Kidney glomerular epithelial cell (primary cell): ENCODE results near the gene TCEAL8.
A peak's percentile ranks its signal among the peaks of the same experiment; 100 is the strongest.
"Not testable (repeated sequence)": the region's sequence is repeated elsewhere in the genome, so short reads cannot be mapped to it uniquely, and the experiment has no call there.

ENCODE experiments used
- DNase-seq: peaks from one replicate; lab custom pipeline; 2025; lab: John Stamatoyannopoulos, UW

TCEAL8 gene

GRCh38 chrX:103254921-103255493 is at the start of gene TCEAL8:
Gene TCEAL8 (minus strand): TSS chrX:103255155. CDS start chrX:103253979, 1,176 bp downstream.
- peak; percentile 16 for DNase-seq

GRCh38 chrX:103304705-103305104 is 49.8 kb upstream of the TCEAL8 start:
- no peak for DNase-seq

- no peak for DNase-seq
Observed at GRCh38 chrX:103293118-103293517, 38.2 kb upstream of the TCEAL8 start.

GRCh38 chrX:103279624-103280023 is 24.7 kb upstream of the TCEAL8 start:
- DNase-seq, result no peak

- DNase-seq, result no peak
Observed at GRCh38 chrX:103276581-103277002, 21.6 kb upstream of the TCEAL8 start, which contains the start of gene TCEAL5. Gene TCEAL5 (minus strand): TSS chrX:103276750. CDS start chrX:103274563, 2,187 bp downstream.

GRCh38 chrX:103275947-103276567 is 21.1 kb upstream of the TCEAL8 start:
- no peak for DNase-seq

- no peak for DNase-seq
Observed at GRCh38 chrX:103274284-103274683, 19.3 kb upstream of the TCEAL8 start.

GRCh38 chrX:103258275-103258674 is 3.3 kb upstream of the TCEAL8 start:
- DNase-seq, result no peak

- no peak for DNase-seq
Observed at GRCh38 chrX:103256651-103257050, 1.7 kb upstream of the TCEAL8 start.

GRCh38 chrX:103254171-103254824 is 657 bp downstream of the TCEAL8 start:
- DNase-seq, result peak; percentile 33

- DNase-seq, result no peak
Observed at GRCh38 chrX:103253608-103254007, 1.3 kb downstream of the TCEAL8 start.

- no peak for DNase-seq
Observed at GRCh38 chrX:103250977-103251376, 4.0 kb downstream of the TCEAL8 start.

- DNase-seq, result no peak
Observed at GRCh38 chrX:103249805-103250204, 5.2 kb downstream of the TCEAL8 start.

- no peak for DNase-seq
Observed at GRCh38 chrX:103248553-103248952, 6.4 kb downstream of the TCEAL8 start.

- no peak for DNase-seq
Observed at GRCh38 chrX:103240155-103240554, 14.8 kb downstream of the TCEAL8 start.

- DNase-seq, result no peak
Observed at GRCh38 chrX:103236296-103236695, 18.7 kb downstream of the TCEAL8 start.

GRCh38 chrX:103235608-103236007 is 19.3 kb downstream of the TCEAL8 start:
- DNase-seq, result not testable (repeated sequence)

GRCh38 chrX:103234869-103235268 is 20.1 kb downstream of the TCEAL8 start:
- no peak for DNase-seq

- DNase-seq, result no peak
Observed at GRCh38 chrX:103233263-103233662, 21.7 kb downstream of the TCEAL8 start.

GRCh38 chrX:103225918-103226317 is 29.0 kb downstream of the TCEAL8 start:
- not testable (repeated sequence) for DNase-seq

- DNase-seq, result no peak
Observed at GRCh38 chrX:103220511-103221323, 34.2 kb downstream of the TCEAL8 start.

- DNase-seq, result peak; percentile 17
Observed at GRCh38 chrX:103215425-103215991, 39.4 kb downstream of the TCEAL8 start.
